IMR-90 (cell line): ENCODE data around the gene CANT1. TPM values are rescaled to one million over a fixed set of nuclear protein-coding genes. Genes with fewer than 3 reads are reported as not detected.

Experiments
- ATAC-seq: fragments of 200-7000 bp; cut with Tn5 transposase; 2 replicates; pipeline ENCODE4 v1.9.1; 2020; ENCODE audit warnings: low read depth, mild to moderate bottlenecking, moderate library complexity
- BruUV-seq: library from RNA; stranded (reverse); fragments of 400-500 nt; replicated peaks from 2 replicates; lab custom pipeline; 2021; lab: Mats Ljungman, UMichigan
- CTCF ChIA-PET: fragments of 300-600 bp; formaldehyde crosslinking; extraction: SDS; loops from one replicate; lab custom pipeline; 2021; ENCODE audit warnings: antibody characterized with exemption; lab: Yijun Ruan, JAX
- POLR2A ChIA-PET: fragments of 300-600 bp; sonication (Branson Sonifier 250); formaldehyde crosslinking; loops from one replicate; lab custom pipeline; 2022; ENCODE audit warnings: antibody characterized with exemption; ENCODE audit not compliant: unreplicated experiment; lab: Charles Lee
- DNase-seq: peaks from one replicate; pipeline ENCODE4 v3.0.0; 2013
- H2AFZ ChIP-seq: replicated peaks from 2 replicates; pipeline ENCODE3; 2013; ENCODE audit warnings: low read length, mild to moderate bottlenecking; ENCODE audit not compliant: poor library complexity
- H2AK5ac ChIP-seq: 2 replicates; pipeline ENCODE4 v1.6.1; 2013; ENCODE audit warnings: low read depth, low read length, inconsistent platforms
- H2AK9ac ChIP-seq: replicated peaks from 2 replicates; pipeline ENCODE3; 2013; ENCODE audit warnings: mild to moderate bottlenecking, low read depth, low read length, moderate library complexity; ENCODE audit not compliant: poor library complexity
- H2BK120ac ChIP-seq: 2 replicates; pipeline ENCODE4 v1.6.1; 2013; ENCODE audit warnings: low read depth, low read length, inconsistent platforms
- H2BK15ac ChIP-seq: 3 replicates; pipeline ENCODE4 v1.6.1; 2013; ENCODE audit warnings: low read depth, low read length, inconsistent platforms
- H2BK20ac ChIP-seq: 2 replicates; pipeline ENCODE4 v1.6.1; 2013; ENCODE audit warnings: low read depth, mild to moderate bottlenecking, inconsistent platforms, low read length, moderate library complexity
- H2BK5ac ChIP-seq: 2 replicates; pipeline ENCODE4 v1.6.1; 2013; ENCODE audit warnings: mild to moderate bottlenecking, low read depth, low read length, inconsistent platforms; ENCODE audit not compliant: poor library complexity, severe bottlenecking
- H3K14ac ChIP-seq: replicated peaks from 2 replicates; pipeline ENCODE4 v1.6.1; 2013; ENCODE audit warnings: low read depth, low read length, inconsistent platforms
- H3K18ac ChIP-seq: 2 replicates; pipeline ENCODE4 v1.6.1; 2013; ENCODE audit warnings: low read depth, low read length, control low read depth
- H3K23ac ChIP-seq: 2 replicates; pipeline ENCODE4 v1.6.1; 2013; ENCODE audit warnings: low read depth, low read length, inconsistent platforms
- H3K27ac ChIP-seq: 2 replicates; pipeline ENCODE4 v1.5.1; 2013; ENCODE audit warnings: mild to moderate bottlenecking, control low read depth, low read length; ENCODE audit not compliant: insufficient read depth
- H3K27me3 ChIP-seq: 2 replicates; pipeline ENCODE4 v1.6.1; 2013; ENCODE audit warnings: low read length; ENCODE audit not compliant: control insufficient read depth, insufficient read depth
- H3K36me3 ChIP-seq: 2 replicates; pipeline ENCODE4 v1.6.1; 2013; ENCODE audit warnings: low read length, mixed read lengths; ENCODE audit not compliant: control insufficient read depth, insufficient read depth
- H3K4ac ChIP-seq: 2 replicates; pipeline ENCODE4 v1.6.1; 2013; ENCODE audit warnings: low read depth, low read length, inconsistent platforms
- H3K4me1 ChIP-seq: 2 replicates; pipeline ENCODE4 v1.6.1; 2013; ENCODE audit warnings: low read length, mixed read lengths; ENCODE audit not compliant: control insufficient read depth, insufficient read depth
- H3K4me2 ChIP-seq: 2 replicates; pipeline ENCODE4 v1.6.1; 2013; ENCODE audit warnings: low read depth, mild to moderate bottlenecking, control low read depth, low read length, moderate library complexity
- H3K4me3 ChIP-seq: 2 replicates; pipeline ENCODE4 v1.5.1; 2013; ENCODE audit warnings: low read depth, mild to moderate bottlenecking, control low read depth, low read length, moderate library complexity; ENCODE audit not compliant: insufficient read depth
- H3K56ac ChIP-seq: 2 replicates; pipeline ENCODE4 v1.6.1; 2013; ENCODE audit warnings: low read length, inconsistent platforms; ENCODE audit not compliant: insufficient read depth; ENCODE audit errors: extremely low read depth
- H3K79me1 ChIP-seq, 2 experiments: 2 replicates each; pipeline ENCODE4 v1.6.1; 2013; ENCODE audit warnings: low read length in 2 of 2, inconsistent platforms in 1 of 2, low read depth in 1 of 2
- H3K9ac ChIP-seq: 2 replicates; pipeline ENCODE4 v1.6.1; 2013; ENCODE audit warnings: low read depth, low read length, control low read depth
- H3K9me1 ChIP-seq: 2 replicates; pipeline ENCODE4 v1.6.1; 2013; ENCODE audit warnings: low read length, inconsistent platforms; ENCODE audit not compliant: insufficient read depth
- H3K9me3 ChIP-seq: 2 replicates; pipeline ENCODE4 v1.6.1; 2013; ENCODE audit warnings: low read length; ENCODE audit not compliant: control insufficient read depth, insufficient read depth
- H4K20me1 ChIP-seq: 2 replicates; pipeline ENCODE4 v1.6.1; 2013; ENCODE audit warnings: low read length, inconsistent platforms; ENCODE audit not compliant: insufficient read depth
- H4K5ac ChIP-seq: 2 replicates; pipeline ENCODE4 v1.6.1; 2013; ENCODE audit warnings: mild to moderate bottlenecking, low read depth, low read length, control low read depth
- H4K8ac ChIP-seq, 2 experiments: 2 replicates each; pipeline ENCODE4 v1.6.1; 2013; ENCODE audit warnings: low read depth in 2 of 2, low read length in 2 of 2, control low read depth in 1 of 2, inconsistent platforms in 1 of 2
- H4K91ac ChIP-seq: 2 replicates; pipeline ENCODE4 v1.6.1; 2013; ENCODE audit warnings: low read depth, low read length, inconsistent platforms; ENCODE audit not compliant: insufficient read depth
- BHLHE40 ChIP-seq: fragments of 150-350 bp; IDR thresholded peaks from 2 replicates; pipeline ENCODE4 v1.6.1; 2016; ENCODE audit warnings: mild to moderate bottlenecking, low read depth, low read length
- CEBPB ChIP-seq: IDR thresholded peaks from 2 replicates; pipeline ENCODE4 v1.6.1; 2012; ENCODE audit warnings: low read depth, low read length, improper control_type of control experiment
- CTCF ChIP-seq: conservative IDR thresholded peaks from 2 replicates; pipeline ENCODE4 v1.5.1; 2012; ENCODE audit warnings: mild to moderate bottlenecking, low read depth, low read length, improper control_type of control experiment
- ELK1 ChIP-seq: fragments of 150-350 bp; IDR thresholded peaks from 2 replicates; pipeline ENCODE4 v1.6.1; 2016; ENCODE audit warnings: low read depth, mild to moderate bottlenecking, low read length, moderate library complexity, borderline replicate concordance
- FOS ChIP-seq: fragments of 150-350 bp; IDR thresholded peaks from 2 replicates; pipeline ENCODE4 v1.6.1; 2016; ENCODE audit warnings: low read depth, low read length
- MAFK ChIP-seq: IDR thresholded peaks from 2 replicates; pipeline ENCODE4 v1.6.1; 2012; ENCODE audit warnings: low read depth, low read length, improper control_type of control experiment
- MAZ ChIP-seq: IDR thresholded peaks from 2 replicates; pipeline ENCODE4 v1.6.1; 2012; ENCODE audit warnings: low read depth, mild to moderate bottlenecking, low read length, improper control_type of control experiment, moderate library complexity, borderline replicate concordance
- MXI1 ChIP-seq: IDR thresholded peaks from 2 replicates; pipeline ENCODE4 v1.6.1; 2012; ENCODE audit warnings: low read depth, mild to moderate bottlenecking, low read length, moderate library complexity, borderline replicate concordance
- NFE2L2 ChIP-seq: fragments of 150-350 bp; IDR thresholded peaks from 2 replicates; pipeline ENCODE4 v1.6.1; 2016; ENCODE audit warnings: low read depth, mild to moderate bottlenecking, low read length
- POLR2A ChIP-seq: IDR thresholded peaks from 2 replicates; pipeline ENCODE4 v1.6.1; 2012; ENCODE audit warnings: mild to moderate bottlenecking, low read depth, low read length
- RAD21 ChIP-seq: IDR thresholded peaks from 2 replicates; pipeline ENCODE4 v1.6.1; 2012; ENCODE audit warnings: low read length, improper control_type of control experiment
- RCOR1 ChIP-seq: IDR thresholded peaks from 2 replicates; pipeline ENCODE4 v1.6.1; 2012; ENCODE audit warnings: mild to moderate bottlenecking, low read length, improper control_type of control experiment; ENCODE audit not compliant: insufficient replicate concordance
- RFX5 ChIP-seq: IDR thresholded peaks from 2 replicates; pipeline ENCODE4 v1.8.0; 2012; ENCODE audit warnings: low read depth, mild to moderate bottlenecking, low read length, moderate library complexity
- SMC3 ChIP-seq: fragments of 150-350 bp; IDR thresholded peaks from 2 replicates; pipeline ENCODE4 v1.6.1; 2016; ENCODE audit warnings: low read depth, mild to moderate bottlenecking, antibody characterized with exemption, low read length, moderate library complexity
- USF2 ChIP-seq: fragments of 150-350 bp; IDR thresholded peaks from 2 replicates; pipeline ENCODE4 v1.6.1; 2017; ENCODE audit warnings: mild to moderate bottlenecking, antibody characterized with exemption, low read length, low read depth
- WGBS, 2 experiments: methylation state at CpG; one replicate each; pipeline versions ENCODE4 v1.1.5 to v1.1.7; 2013; ENCODE audit warnings: missing lambda C conversion rate in 2 of 2; ENCODE audit not compliant: insufficient read length in 1 of 2; ENCODE audit errors: extremely low coverage in 2 of 2; 5-methylcytosine and 5-hydroxymethylcytosine counted together
- dilution Hi-C: fragments of 300-500 bp; cut with HindIII; formaldehyde crosslinking; loops from one replicate; pipeline ENCODE4 v1.14.3; 2018; ENCODE audit warnings: low sequenced_read_pairs; ENCODE audit not compliant: unreplicated experiment
- in situ Hi-C: fragments of 300-500 bp; cut with MboI; formaldehyde crosslinking; loops from 3 replicates; pipeline ENCODE4 v1.14.3; 2019; ENCODE audit warnings: low sequenced_read_pairs, inconsistent platforms, mixed read lengths
- intact Hi-C: fragments of 100-400 bp; cut with micrococcal nuclease; formaldehyde crosslinking; loops from 2 replicates; pipeline ENCODE4 v1.10.0; 2022
- polyA plus RNA-seq, 3 experiments: library from polyadenylated mRNA; depleted of rRNA; stranded (reverse); fragments of >200 nt; gene quantifications; 2 replicates each; pipeline ENCODE4 v1.2.3, GENCODE V29; 2012; ENCODE audit warnings: low replicate concordance in 1 of 3
- total RNA-seq: library from RNA; depleted of rRNA; stranded (reverse); fragments of >200 nt; gene quantifications from 2 replicates; pipeline ENCODE4 v1.2.3, GENCODE V29; 2012

CANT1 gene
- total and polyA plus RNA-seq, 2 of the 4 experiments (the other 2 are of a cell fraction), result 51.8 to 73.4 TPM

GRCh38 chr17:79049821-79050220 is 40.3 kb upstream of the CANT1 start:
- POLR2A ChIA-PET, result no interaction called here
- dilution Hi-C loops, result no loop called here
- Histone ChIP-seq H2AFZ (no peak overlapping the region), H2BK5ac (no peak overlapping the region), H3K9me1 (peaks cover 7% of the 10 kb centered on the region; the same call in 1 of the 2 replicates), H3K14ac (no peak overlapping the region), H3K18ac (no peak overlapping the region), H3K9ac (no peak overlapping the region), H3K4me1 (no peaks in the 10 kb centered on the region), H3K4ac (no peak overlapping the region), H3K27ac (no peak overlapping the region), H3K4me2 (no peak overlapping the region), H4K91ac (no peak overlapping the region), H4K8ac (no peak overlapping the region), H2AK9ac (no peak overlapping the region), H3K79me1 (no peaks in the 10 kb centered on the region), H3K27me3 (no peaks in the 10 kb centered on the region; the same call in 1 of the 2 replicates), H3K9me3 (peaks cover 2% of the 10 kb centered on the region; the same call in 1 of the 2 replicates), H3K56ac (no peak overlapping the region), H2AK5ac (no peak overlapping the region), H3K23ac (no peak overlapping the region), H4K20me1 (no peaks in the 10 kb centered on the region; the same call in 1 of the 2 replicates), H2BK120ac (no peak overlapping the region), H3K36me3 (peaks cover 8% of the 10 kb centered on the region; the same call in 1 of the 2 replicates), H2BK20ac (no peak overlapping the region), H4K5ac (no peak overlapping the region), H2BK15ac (no peak overlapping the region), H3K4me3 (no peak overlapping the region)
- 77% methylated on average over 5 of the region's 11 CpGs; no CpG with 5 or more reads in 1 of the 2 experiments for WGBS, 2 experiments
- BruUV-seq, result no TSS peak
- intact Hi-C loops, result loop anchor here (5.0 kb wide), 1 partner anchor 342 kb away; no protein-coding TSS in a partner anchor
- DNase-seq (no peak), ATAC-seq (no peak)
- TF ChIP-seq RAD21 (no peak), CTCF (no peak), MAFK (no peak), NFE2L2 (no peak), RFX5 (no peak), ELK1 (no peak), SMC3 (no peak), CEBPB (no peak), USF2 (no peak), RCOR1 (no peak), BHLHE40 (no peak), MXI1 (no peak), FOS (no peak), POLR2A (no peak), MAZ (no peak)
- in situ Hi-C loops, result no loop called here
- CTCF ChIA-PET, result no interaction called here
